WTC11 (cell line): ENCODE results near the gene PARD6A. TPM values are rescaled to one million over a fixed set of nuclear protein-coding genes. Genes with fewer than 3 reads are reported as not detected.

ENCODE experiments used
- ATAC-seq: fragments of 200-7000 bp; cut with Tn5 transposase; 2 replicates; pipeline ENCODE4 v1.10.0; 2021; ENCODE audit warnings: mild to moderate bottlenecking, moderate library complexity
- CTCF ChIA-PET: fragments of 300-600 bp; sonication (Branson Sonifier 250); formaldehyde crosslinking; loops from one replicate; lab custom pipeline; 2021; ENCODE audit warnings: antibody characterized with exemption; lab: Charles Lee
- POLR2A ChIA-PET: fragments of 350-600 bp; sonication (Branson Sonifier 250); formaldehyde crosslinking; loops from one replicate; lab custom pipeline; 2021; ENCODE audit warnings: antibody characterized with exemption; lab: Charles Lee
- DNase-seq: peaks from one replicate; pipeline ENCODE4 v3.0.0; 2021; ENCODE audit warnings: low spot score
- H3K27ac Mint-ChIP-seq: 2 replicates; pipeline ENCODE4 v1.8.0; 2021; ENCODE audit warnings: mixed read lengths
- H3K27me3 Mint-ChIP-seq: 2 replicates; pipeline ENCODE4 v1.8.0; 2021; ENCODE audit warnings: low read depth, mild to moderate bottlenecking, moderate library complexity, mixed read lengths
- H3K36me3 Mint-ChIP-seq: 2 replicates; pipeline ENCODE4 v1.8.0; 2021; ENCODE audit warnings: mixed read lengths
- H3K4me1 Mint-ChIP-seq: 2 replicates; pipeline ENCODE4 v1.8.0; 2022; ENCODE audit warnings: mixed read lengths
- H3K4me3 Mint-ChIP-seq: 2 replicates; pipeline ENCODE4 v1.8.0; 2021; ENCODE audit warnings: mild to moderate bottlenecking, moderate library complexity, mixed read lengths
- H3K9me3 Mint-ChIP-seq: 2 replicates; pipeline ENCODE4 v1.8.0; 2021; ENCODE audit warnings: mixed read lengths
- CREB1 ChIP-seq: sonication (generic); formaldehyde crosslinking; IDR thresholded peaks from 2 replicates; pipeline ENCODE4 v1.8.0; 2023; ENCODE audit warnings: mild to moderate bottlenecking, missing genetic modification reagents
- ELF4 ChIP-seq: sonication (generic); formaldehyde crosslinking; IDR thresholded peaks from 2 replicates; pipeline ENCODE4 v1.8.1; 2022; ENCODE audit warnings: low read depth, mild to moderate bottlenecking, moderate library complexity, missing genetic modification reagents
- EMX1 ChIP-seq: fragments of 250-450 bp; sonication (Bioruptor Pico); IDR thresholded peaks from 2 replicates; pipeline ENCODE4 v1.8.0; 2021; ENCODE audit warnings: mild to moderate bottlenecking
- GRHL2 ChIP-seq: fragments of 250-450 bp; sonication (Bioruptor Pico); IDR thresholded peaks from 2 replicates; pipeline ENCODE4 v1.8.0; 2022; ENCODE audit warnings: mild to moderate bottlenecking, moderate library complexity; ENCODE audit not compliant: insufficient replicate concordance, severe bottlenecking
- GTF2I ChIP-seq: fragments of 250-450 bp; sonication (Bioruptor Pico); conservative IDR thresholded peaks from 2 replicates; pipeline ENCODE4 v1.4.0; 2021; ENCODE audit warnings: mild to moderate bottlenecking
- MYBL2 ChIP-seq: sonication (generic); formaldehyde crosslinking; IDR thresholded peaks from 2 replicates; pipeline ENCODE4 v1.8.1; 2023; ENCODE audit warnings: mild to moderate bottlenecking, moderate library complexity, missing genetic modification reagents
- NR3C1 ChIP-seq: sonication (generic); formaldehyde crosslinking; conservative IDR thresholded peaks from 2 replicates; pipeline ENCODE4 v1.8.1; 2023; ENCODE audit warnings: low read depth, mild to moderate bottlenecking, missing genetic modification reagents
- SOX15 ChIP-seq: fragments of 250-450 bp; sonication (Bioruptor Pico); IDR thresholded peaks from 2 replicates; pipeline ENCODE4 v1.9.0; 2021; ENCODE audit warnings: mild to moderate bottlenecking
- TEAD4 ChIP-seq: sonication (generic); formaldehyde crosslinking; IDR thresholded peaks from 2 replicates; pipeline ENCODE4 v1.8.0; 2022; ENCODE audit warnings: mild to moderate bottlenecking, missing genetic modification reagents
- ZBTB21 ChIP-seq: sonication (generic); formaldehyde crosslinking; IDR thresholded peaks from 2 replicates; pipeline ENCODE4 v1.8.1; 2023; ENCODE audit warnings: mild to moderate bottlenecking, missing genetic modification reagents, borderline replicate concordance
- ZNF138 ChIP-seq: sonication (generic); formaldehyde crosslinking; conservative IDR thresholded peaks from 2 replicates; pipeline ENCODE4 v1.8.1; 2022; ENCODE audit warnings: mild to moderate bottlenecking, moderate library complexity, missing genetic modification reagents
- ZNF396 ChIP-seq: fragments of 250-450 bp; sonication (Bioruptor Pico); IDR thresholded peaks from 2 replicates; pipeline ENCODE4 v1.8.0; 2021; ENCODE audit warnings: mild to moderate bottlenecking, moderate library complexity, borderline replicate concordance
- ZNF423 ChIP-seq: fragments of 250-450 bp; sonication (Bioruptor Pico); IDR thresholded peaks from 2 replicates; pipeline ENCODE4 v2.1.2; 2022; ENCODE audit warnings: mild to moderate bottlenecking, moderate library complexity
- total RNA-seq: library from RNA; stranded (reverse); gene quantifications from 3 replicates; pipeline ENCODE4 v1.2.3, GENCODE V29; 2021
- TF ChIP-seq, protein P1 (sequence below): fragments of 250-450 bp; sonication (Bioruptor Pico); IDR thresholded peaks from 2 replicates; pipeline ENCODE4 v1.9.0; 2021; ENCODE audit warnings: moderate library complexity, mild to moderate bottlenecking, inconsistent platforms, borderline replicate concordance
- TF ChIP-seq, protein P2 (sequence below): sonication (generic); formaldehyde crosslinking; IDR thresholded peaks from 2 replicates; pipeline ENCODE4 v1.8.1; 2022; ENCODE audit warnings: low read depth, mild to moderate bottlenecking, moderate library complexity, missing genetic modification reagents, borderline replicate concordance
- TF ChIP-seq, protein P3 (sequence below): sonication (generic); formaldehyde crosslinking; IDR thresholded peaks from 2 replicates; pipeline ENCODE4 v1.8.0; 2023; ENCODE audit warnings: missing genetic modification reagents, mild to moderate bottlenecking, borderline replicate concordance
- TF ChIP-seq, protein P4 (sequence below): sonication (generic); formaldehyde crosslinking; IDR thresholded peaks from 2 replicates; pipeline ENCODE4 v1.8.1; 2023; ENCODE audit warnings: mild to moderate bottlenecking, missing genetic modification reagents, moderate library complexity
- TF ChIP-seq, protein P5 (sequence below): sonication (generic); formaldehyde crosslinking; IDR thresholded peaks from 2 replicates; pipeline ENCODE4 v1.8.1; 2023; ENCODE audit warnings: mild to moderate bottlenecking, missing genetic modification reagents
- TF ChIP-seq, protein P6 (sequence below): sonication (generic); formaldehyde crosslinking; IDR thresholded peaks from 2 replicates; pipeline ENCODE4 v1.8.1; 2022; ENCODE audit warnings: mild to moderate bottlenecking, moderate library complexity, missing genetic modification reagents
- TF ChIP-seq, protein P7 (sequence below): fragments of 200-600 bp; IDR thresholded peaks from 2 replicates; pipeline ENCODE4 v1.8.0; 2022; ENCODE audit warnings: antibody characterized with exemption
- TF ChIP-seq, protein P8 (sequence below): sonication (generic); formaldehyde crosslinking; IDR thresholded peaks from 2 replicates; pipeline ENCODE4 v1.8.0; 2022; ENCODE audit warnings: mild to moderate bottlenecking, missing genetic modification reagents
- TF ChIP-seq, protein P9 (sequence below): sonication (generic); formaldehyde crosslinking; IDR thresholded peaks from 2 replicates; pipeline ENCODE4 v1.8.0; 2022; ENCODE audit warnings: mild to moderate bottlenecking, missing genetic modification reagents

The PARD6A gene
- total RNA-seq, 1 experiment from 2014 or later: 17.1 TPM

DNA sequence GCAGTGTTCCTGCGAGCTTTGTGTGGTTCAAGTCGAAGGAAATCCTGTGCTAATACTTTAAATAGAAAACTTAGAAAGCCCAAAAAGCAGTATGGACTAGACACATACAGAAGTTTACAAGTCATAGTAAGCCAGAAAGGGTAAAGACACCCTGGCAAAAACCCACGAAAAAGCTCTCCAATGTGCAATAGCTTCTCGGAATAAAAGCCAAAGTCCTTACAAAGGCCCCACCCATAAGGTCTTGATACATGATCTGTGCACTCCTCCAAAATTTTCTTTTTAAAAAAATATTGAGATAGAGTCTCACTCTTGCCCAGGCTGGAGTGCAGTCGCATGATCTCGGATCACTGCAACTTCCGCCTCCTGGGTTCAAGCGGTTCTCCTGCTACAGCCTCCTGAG, 16.2 kb downstream of the PARD6A start (continued):
- no peak for TF ChIP-seq ZBTB21 (CRISPR knock-in tag)
- TF ChIP-seq, protein P1, sequence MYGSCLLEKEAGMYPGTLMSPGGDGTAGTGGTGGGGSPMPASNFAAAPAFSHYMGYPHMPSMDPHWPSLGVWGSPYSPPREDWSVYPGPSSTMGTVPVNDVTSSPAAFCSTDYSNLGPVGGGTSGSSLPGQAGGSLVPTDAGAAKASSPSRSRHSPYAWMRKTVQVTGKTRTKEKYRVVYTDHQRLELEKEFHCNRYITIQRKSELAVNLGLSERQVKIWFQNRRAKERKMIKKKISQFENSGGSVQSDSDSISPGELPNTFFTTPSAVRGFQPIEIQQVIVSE: no peak
- TF ChIP-seq ZNF396 (CRISPR knock-in tag): no peak
- TF ChIP-seq, protein P2, sequence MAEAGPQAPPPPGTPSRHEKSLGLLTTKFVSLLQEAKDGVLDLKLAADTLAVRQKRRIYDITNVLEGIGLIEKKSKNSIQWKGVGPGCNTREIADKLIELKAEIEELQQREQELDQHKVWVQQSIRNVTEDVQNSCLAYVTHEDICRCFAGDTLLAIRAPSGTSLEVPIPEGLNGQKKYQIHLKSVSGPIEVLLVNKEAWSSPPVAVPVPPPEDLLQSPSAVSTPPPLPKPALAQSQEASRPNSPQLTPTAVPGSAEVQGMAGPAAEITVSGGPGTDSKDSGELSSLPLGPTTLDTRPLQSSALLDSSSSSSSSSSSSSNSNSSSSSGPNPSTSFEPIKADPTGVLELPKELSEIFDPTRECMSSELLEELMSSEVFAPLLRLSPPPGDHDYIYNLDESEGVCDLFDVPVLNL: no peak
- no peak for TF ChIP-seq ELF4 (CRISPR knock-in tag)
- TF ChIP-seq TEAD4 (CRISPR knock-in tag): no peak
- TF ChIP-seq, protein P3, sequence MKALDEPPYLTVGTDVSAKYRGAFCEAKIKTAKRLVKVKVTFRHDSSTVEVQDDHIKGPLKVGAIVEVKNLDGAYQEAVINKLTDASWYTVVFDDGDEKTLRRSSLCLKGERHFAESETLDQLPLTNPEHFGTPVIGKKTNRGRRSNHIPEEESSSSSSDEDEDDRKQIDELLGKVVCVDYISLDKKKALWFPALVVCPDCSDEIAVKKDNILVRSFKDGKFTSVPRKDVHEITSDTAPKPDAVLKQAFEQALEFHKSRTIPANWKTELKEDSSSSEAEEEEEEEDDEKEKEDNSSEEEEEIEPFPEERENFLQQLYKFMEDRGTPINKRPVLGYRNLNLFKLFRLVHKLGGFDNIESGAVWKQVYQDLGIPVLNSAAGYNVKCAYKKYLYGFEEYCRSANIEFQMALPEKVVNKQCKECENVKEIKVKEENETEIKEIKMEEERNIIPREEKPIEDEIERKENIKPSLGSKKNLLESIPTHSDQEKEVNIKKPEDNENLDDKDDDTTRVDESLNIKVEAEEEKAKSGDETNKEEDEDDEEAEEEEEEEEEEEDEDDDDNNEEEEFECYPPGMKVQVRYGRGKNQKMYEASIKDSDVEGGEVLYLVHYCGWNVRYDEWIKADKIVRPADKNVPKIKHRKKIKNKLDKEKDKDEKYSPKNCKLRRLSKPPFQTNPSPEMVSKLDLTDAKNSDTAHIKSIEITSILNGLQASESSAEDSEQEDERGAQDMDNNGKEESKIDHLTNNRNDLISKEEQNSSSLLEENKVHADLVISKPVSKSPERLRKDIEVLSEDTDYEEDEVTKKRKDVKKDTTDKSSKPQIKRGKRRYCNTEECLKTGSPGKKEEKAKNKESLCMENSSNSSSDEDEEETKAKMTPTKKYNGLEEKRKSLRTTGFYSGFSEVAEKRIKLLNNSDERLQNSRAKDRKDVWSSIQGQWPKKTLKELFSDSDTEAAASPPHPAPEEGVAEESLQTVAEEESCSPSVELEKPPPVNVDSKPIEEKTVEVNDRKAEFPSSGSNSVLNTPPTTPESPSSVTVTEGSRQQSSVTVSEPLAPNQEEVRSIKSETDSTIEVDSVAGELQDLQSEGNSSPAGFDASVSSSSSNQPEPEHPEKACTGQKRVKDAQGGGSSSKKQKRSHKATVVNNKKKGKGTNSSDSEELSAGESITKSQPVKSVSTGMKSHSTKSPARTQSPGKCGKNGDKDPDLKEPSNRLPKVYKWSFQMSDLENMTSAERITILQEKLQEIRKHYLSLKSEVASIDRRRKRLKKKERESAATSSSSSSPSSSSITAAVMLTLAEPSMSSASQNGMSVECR: no peak
- TF ChIP-seq, protein P4, sequence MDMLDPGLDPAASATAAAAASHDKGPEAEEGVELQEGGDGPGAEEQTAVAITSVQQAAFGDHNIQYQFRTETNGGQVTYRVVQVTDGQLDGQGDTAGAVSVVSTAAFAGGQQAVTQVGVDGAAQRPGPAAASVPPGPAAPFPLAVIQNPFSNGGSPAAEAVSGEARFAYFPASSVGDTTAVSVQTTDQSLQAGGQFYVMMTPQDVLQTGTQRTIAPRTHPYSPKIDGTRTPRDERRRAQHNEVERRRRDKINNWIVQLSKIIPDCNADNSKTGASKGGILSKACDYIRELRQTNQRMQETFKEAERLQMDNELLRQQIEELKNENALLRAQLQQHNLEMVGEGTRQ (CRISPR knock-in tag): no peak
- TF ChIP-seq, protein P5, sequence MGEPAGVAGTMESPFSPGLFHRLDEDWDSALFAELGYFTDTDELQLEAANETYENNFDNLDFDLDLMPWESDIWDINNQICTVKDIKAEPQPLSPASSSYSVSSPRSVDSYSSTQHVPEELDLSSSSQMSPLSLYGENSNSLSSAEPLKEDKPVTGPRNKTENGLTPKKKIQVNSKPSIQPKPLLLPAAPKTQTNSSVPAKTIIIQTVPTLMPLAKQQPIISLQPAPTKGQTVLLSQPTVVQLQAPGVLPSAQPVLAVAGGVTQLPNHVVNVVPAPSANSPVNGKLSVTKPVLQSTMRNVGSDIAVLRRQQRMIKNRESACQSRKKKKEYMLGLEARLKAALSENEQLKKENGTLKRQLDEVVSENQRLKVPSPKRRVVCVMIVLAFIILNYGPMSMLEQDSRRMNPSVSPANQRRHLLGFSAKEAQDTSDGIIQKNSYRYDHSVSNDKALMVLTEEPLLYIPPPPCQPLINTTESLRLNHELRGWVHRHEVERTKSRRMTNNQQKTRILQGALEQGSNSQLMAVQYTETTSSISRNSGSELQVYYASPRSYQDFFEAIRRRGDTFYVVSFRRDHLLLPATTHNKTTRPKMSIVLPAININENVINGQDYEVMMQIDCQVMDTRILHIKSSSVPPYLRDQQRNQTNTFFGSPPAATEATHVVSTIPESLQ (CRISPR knock-in tag): no peak

DNA sequence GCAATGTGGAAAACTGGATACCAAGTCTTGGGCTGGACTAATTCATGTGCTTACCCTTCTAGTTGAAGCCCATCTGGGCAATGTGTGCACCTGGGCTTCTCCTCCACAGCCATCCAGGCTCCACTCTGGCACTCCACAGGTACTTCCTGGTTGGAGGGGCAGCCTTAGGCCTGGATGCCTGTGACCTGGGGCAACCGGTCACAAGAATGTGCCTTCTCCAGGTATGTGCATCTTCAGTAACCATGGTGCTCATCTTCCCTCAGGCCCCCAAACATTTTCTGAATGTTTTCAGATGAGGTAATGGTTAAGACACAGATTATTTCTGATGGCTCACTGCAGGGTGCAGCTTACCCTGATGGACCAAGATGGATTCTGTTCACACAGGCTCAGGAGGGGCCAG, 17.0 kb downstream of the PARD6A start:
- H3K27ac Mint-ChIP-seq: peak overlapping the region; percentile 60
- DNase-seq (no peak), ATAC-seq (peak; percentile 42)
- H3K36me3 Mint-ChIP-seq: no peaks in the 10 kb centered on the region
- no peak overlapping the region for H3K4me3 Mint-ChIP-seq
- ChIA-PET POLR2A (interaction anchor here (0.7 kb wide), 1 partner anchor 96 kb away, joined by 5 read pairs; no protein-coding TSS in a partner anchor), CTCF (no interaction called here)
- H3K9me3 Mint-ChIP-seq: no peaks in the 10 kb centered on the region
- no peaks in the 10 kb centered on the region for H3K27me3 Mint-ChIP-seq
- H3K4me1 Mint-ChIP-seq: no peaks in the 10 kb centered on the region; the same call in 1 of the 2 replicates
- TF ChIP-seq ZNF138 (CRISPR knock-in tag): no peak
- TF ChIP-seq MYBL2: no peak
- TF ChIP-seq, protein P6, sequence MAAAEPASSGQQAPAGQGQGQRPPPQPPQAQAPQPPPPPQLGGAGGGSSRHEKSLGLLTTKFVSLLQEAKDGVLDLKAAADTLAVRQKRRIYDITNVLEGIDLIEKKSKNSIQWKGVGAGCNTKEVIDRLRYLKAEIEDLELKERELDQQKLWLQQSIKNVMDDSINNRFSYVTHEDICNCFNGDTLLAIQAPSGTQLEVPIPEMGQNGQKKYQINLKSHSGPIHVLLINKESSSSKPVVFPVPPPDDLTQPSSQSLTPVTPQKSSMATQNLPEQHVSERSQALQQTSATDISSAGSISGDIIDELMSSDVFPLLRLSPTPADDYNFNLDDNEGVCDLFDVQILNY (CRISPR knock-in tag): no peak
- no peak for TF ChIP-seq GTF2I (CRISPR knock-in tag)
- TF ChIP-seq, protein P7, sequence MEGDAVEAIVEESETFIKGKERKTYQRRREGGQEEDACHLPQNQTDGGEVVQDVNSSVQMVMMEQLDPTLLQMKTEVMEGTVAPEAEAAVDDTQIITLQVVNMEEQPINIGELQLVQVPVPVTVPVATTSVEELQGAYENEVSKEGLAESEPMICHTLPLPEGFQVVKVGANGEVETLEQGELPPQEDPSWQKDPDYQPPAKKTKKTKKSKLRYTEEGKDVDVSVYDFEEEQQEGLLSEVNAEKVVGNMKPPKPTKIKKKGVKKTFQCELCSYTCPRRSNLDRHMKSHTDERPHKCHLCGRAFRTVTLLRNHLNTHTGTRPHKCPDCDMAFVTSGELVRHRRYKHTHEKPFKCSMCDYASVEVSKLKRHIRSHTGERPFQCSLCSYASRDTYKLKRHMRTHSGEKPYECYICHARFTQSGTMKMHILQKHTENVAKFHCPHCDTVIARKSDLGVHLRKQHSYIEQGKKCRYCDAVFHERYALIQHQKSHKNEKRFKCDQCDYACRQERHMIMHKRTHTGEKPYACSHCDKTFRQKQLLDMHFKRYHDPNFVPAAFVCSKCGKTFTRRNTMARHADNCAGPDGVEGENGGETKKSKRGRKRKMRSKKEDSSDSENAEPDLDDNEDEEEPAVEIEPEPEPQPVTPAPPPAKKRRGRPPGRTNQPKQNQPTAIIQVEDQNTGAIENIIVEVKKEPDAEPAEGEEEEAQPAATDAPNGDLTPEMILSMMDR: no peak
- no peak for TF ChIP-seq NR3C1 (CRISPR knock-in tag)
- TF ChIP-seq, protein P8, sequence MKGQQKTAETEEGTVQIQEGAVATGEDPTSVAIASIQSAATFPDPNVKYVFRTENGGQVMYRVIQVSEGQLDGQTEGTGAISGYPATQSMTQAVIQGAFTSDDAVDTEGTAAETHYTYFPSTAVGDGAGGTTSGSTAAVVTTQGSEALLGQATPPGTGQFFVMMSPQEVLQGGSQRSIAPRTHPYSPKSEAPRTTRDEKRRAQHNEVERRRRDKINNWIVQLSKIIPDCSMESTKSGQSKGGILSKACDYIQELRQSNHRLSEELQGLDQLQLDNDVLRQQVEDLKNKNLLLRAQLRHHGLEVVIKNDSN (CRISPR knock-in tag): no peak
- TF ChIP-seq, protein P5 (CRISPR knock-in tag): no peak
- TF ChIP-seq, protein P9, sequence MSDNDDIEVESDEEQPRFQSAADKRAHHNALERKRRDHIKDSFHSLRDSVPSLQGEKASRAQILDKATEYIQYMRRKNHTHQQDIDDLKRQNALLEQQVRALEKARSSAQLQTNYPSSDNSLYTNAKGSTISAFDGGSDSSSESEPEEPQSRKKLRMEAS (CRISPR knock-in tag): no peak
- TF ChIP-seq ELF4 (CRISPR knock-in tag): no peak
- no peak for TF ChIP-seq GRHL2 (CRISPR knock-in tag)
- TF ChIP-seq ZNF423: no peak
- TF ChIP-seq EMX1: no peak
- no peak for TF ChIP-seq SOX15 (CRISPR knock-in tag)
- TF ChIP-seq CREB1: no peak
